ENCODE data around the gene PRPF40A. TPM values are rescaled to one million over a fixed set of nuclear protein-coding genes. Genes with fewer than 3 reads are reported as not detected.

The PRPF40A gene
- polyA plus RNA-seq, 1 donor (not counting 4 experiments of a cell fraction or from before 2014, with no cell fraction given): 104 TPM

DNA sequence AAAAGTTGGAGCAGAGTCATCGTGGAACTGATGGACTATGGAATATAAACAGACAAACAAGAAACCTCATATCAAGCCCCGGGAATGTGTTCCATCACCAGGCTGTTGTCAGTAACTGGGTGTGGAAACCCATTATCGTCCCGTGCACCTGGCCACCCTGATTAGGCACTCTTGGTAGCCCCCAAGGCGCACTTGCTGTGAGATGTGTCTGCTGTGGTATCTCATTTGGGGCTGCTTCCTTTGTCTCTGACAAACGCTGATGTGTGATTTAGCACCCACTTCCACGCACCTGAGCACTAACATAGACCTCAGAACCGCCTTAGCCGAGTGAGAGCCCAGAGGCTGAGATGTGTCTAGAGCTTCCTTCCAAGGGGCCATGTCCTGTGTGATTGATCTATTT is 96.3 kb downstream of the PRPF40A start:
- Histone ChIP-seq H3K4me1 (ENCODE audit: control insufficient read depth, extremely low read depth, insufficient read depth, low read length) (no peaks in the 10 kb centered on the region), H3K4me2 (ENCODE audit: control insufficient read depth, extremely low read depth, insufficient read depth, low read depth, low read length) (no peak overlapping the region), H3K4me3 (ENCODE audit: control insufficient read depth in 2 of 3, extremely low read depth in 1 of 3, insufficient read depth in 2 of 3, low read depth in 1 of 3, low read length in 3 of 3) (no peak overlapping the region), H3K9me1 (ENCODE audit: control insufficient read depth, extremely low read depth, insufficient read depth, low read length) (no peaks in the 10 kb centered on the region), H3K9ac (ENCODE audit: control insufficient read depth, extremely low read depth, insufficient read depth, low read length) (no peak overlapping the region), H3K79me2 (ENCODE audit: control insufficient read depth, insufficient read depth, low read length) (no peaks in the 10 kb centered on the region), H4K20me1 (ENCODE audit: control insufficient read depth, extremely low read depth, insufficient read depth, low read length) (no peaks in the 10 kb centered on the region), H3K27ac (ENCODE audit: control insufficient read depth, insufficient read depth, low read length) (no peak overlapping the region), H3K27me3 (ENCODE audit: control insufficient read depth, extremely low read depth, insufficient read depth, low read length) (no peaks in the 10 kb centered on the region), H3K9me3 (ENCODE audit: control insufficient read depth, low read depth, low read length) (no peaks in the 10 kb centered on the region), H3K36me3 (ENCODE audit: control insufficient read depth in 2 of 2, extremely low read depth in 1 of 2, insufficient read depth in 2 of 2, low read length in 2 of 2) (peaks cover 18 to 49% of the 10 kb centered on the region in 2 experiments), H2AFZ (ENCODE audit: control insufficient read depth, low read length) (no peak overlapping the region)
- DNase-seq (ENCODE audit: low read depth, low spot score) (no peak), FAIRE-seq (no peak)
- TF ChIP-seq, protein P1, sequence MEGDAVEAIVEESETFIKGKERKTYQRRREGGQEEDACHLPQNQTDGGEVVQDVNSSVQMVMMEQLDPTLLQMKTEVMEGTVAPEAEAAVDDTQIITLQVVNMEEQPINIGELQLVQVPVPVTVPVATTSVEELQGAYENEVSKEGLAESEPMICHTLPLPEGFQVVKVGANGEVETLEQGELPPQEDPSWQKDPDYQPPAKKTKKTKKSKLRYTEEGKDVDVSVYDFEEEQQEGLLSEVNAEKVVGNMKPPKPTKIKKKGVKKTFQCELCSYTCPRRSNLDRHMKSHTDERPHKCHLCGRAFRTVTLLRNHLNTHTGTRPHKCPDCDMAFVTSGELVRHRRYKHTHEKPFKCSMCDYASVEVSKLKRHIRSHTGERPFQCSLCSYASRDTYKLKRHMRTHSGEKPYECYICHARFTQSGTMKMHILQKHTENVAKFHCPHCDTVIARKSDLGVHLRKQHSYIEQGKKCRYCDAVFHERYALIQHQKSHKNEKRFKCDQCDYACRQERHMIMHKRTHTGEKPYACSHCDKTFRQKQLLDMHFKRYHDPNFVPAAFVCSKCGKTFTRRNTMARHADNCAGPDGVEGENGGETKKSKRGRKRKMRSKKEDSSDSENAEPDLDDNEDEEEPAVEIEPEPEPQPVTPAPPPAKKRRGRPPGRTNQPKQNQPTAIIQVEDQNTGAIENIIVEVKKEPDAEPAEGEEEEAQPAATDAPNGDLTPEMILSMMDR (optimal IDR thresholded peaks at IDR 0.05 in 1 of 3, IDR thresholded peaks at IDR 0.05 in 1 of 3, conservative IDR thresholded peaks at IDR 0.05 in 1 of 3; ENCODE audit: extremely low read depth in 1 of 3, insufficient read depth in 2 of 3, low read length in 3 of 3): no peak
- no peak for TF ChIP-seq EZH2 (IDR thresholded peaks at IDR 0.05; ENCODE audit: low read length)
- dilution Hi-C loops (cut with MboI; ENCODE audit: extremely low pct_ligation_motif_present, low sequenced_read_pairs): no loop called here

DNA sequence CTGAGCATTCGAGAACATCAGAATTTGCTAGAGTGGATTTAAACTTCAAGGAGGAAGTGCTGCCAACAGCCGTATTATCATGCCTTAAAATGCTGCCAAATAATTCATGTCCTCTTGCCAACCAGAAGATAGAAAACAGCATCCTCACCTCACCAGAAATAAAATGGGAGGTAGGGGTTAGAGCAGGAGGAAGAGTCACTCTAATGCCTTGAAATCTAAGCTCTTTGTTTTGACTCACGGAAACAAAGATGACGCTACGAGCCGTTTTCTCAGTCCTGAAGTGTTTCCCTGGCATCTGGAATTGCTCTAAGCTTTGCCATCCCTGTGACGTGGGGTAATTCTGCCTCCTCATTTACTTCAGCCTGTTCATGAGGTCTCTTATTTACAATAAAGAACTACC is 97.1 kb downstream of the PRPF40A start:
- H4K20me1 ChIP-seq (ENCODE audit: control insufficient read depth, extremely low read depth, insufficient read depth, low read length): no peaks in the 10 kb centered on the region
- dilution Hi-C loops (cut with MboI; ENCODE audit: extremely low pct_ligation_motif_present, low sequenced_read_pairs): no loop called here
- H3K4me1 ChIP-seq (ENCODE audit: control insufficient read depth, extremely low read depth, insufficient read depth, low read length): no peaks in the 10 kb centered on the region
- no peaks in the 10 kb centered on the region for H3K79me2 ChIP-seq (ENCODE audit: control insufficient read depth, insufficient read depth, low read length)
- H3K4me2 ChIP-seq (ENCODE audit: control insufficient read depth, extremely low read depth, insufficient read depth, low read depth, low read length): no peak overlapping the region
- H3K27ac ChIP-seq (ENCODE audit: control insufficient read depth, insufficient read depth, low read length): no peak overlapping the region
- DNase-seq (ENCODE audit: low read depth, low spot score) (no peak), FAIRE-seq (no peak)
- no peaks in the 10 kb centered on the region for H3K27me3 ChIP-seq (ENCODE audit: control insufficient read depth, extremely low read depth, insufficient read depth, low read length)
- H3K9ac ChIP-seq (ENCODE audit: control insufficient read depth, extremely low read depth, insufficient read depth, low read length): no peak overlapping the region
- peaks cover 21 to 46% of the 10 kb centered on the region in 2 experiments for H3K36me3 ChIP-seq (ENCODE audit: control insufficient read depth in 2 of 2, extremely low read depth in 1 of 2, insufficient read depth in 2 of 2, low read length in 2 of 2)
- H3K9me3 ChIP-seq (ENCODE audit: control insufficient read depth, low read depth, low read length): no peaks in the 10 kb centered on the region
- H3K9me1 ChIP-seq (ENCODE audit: control insufficient read depth, extremely low read depth, insufficient read depth, low read length): no peaks in the 10 kb centered on the region
- TF ChIP-seq, protein P1 (optimal IDR thresholded peaks at IDR 0.05 in 1 of 3, IDR thresholded peaks at IDR 0.05 in 1 of 3, conservative IDR thresholded peaks at IDR 0.05 in 1 of 3; ENCODE audit: extremely low read depth in 1 of 3, insufficient read depth in 2 of 3, low read length in 3 of 3): no peak
- TF ChIP-seq EZH2 (IDR thresholded peaks at IDR 0.05; ENCODE audit: low read length): no peak
- H2AFZ ChIP-seq (ENCODE audit: control insufficient read depth, low read length): no peak overlapping the region
- no peak overlapping the region for H3K4me3 ChIP-seq (ENCODE audit: control insufficient read depth in 2 of 3, extremely low read depth in 1 of 3, insufficient read depth in 2 of 3, low read depth in 1 of 3, low read length in 3 of 3)

All from keratinocyte (primary cell).